Measurements from ENCODE around the gene TP53I3. TPM values are rescaled to one million over a fixed set of nuclear protein-coding genes. Genes with fewer than 3 reads are reported as not detected.

The TP53I3 gene
- total RNA-seq, 3 donors from 2014 or later: 0.45 to 1.1 (median 0.56) TPM

GRCh38 chr2:24082787-24083566 is 1.7 kb downstream of the TP53I3 start:
- Mint-ChIP-seq H3K36me3 (ENCODE audit: insufficient read depth) (peaks cover 2% of the 10 kb centered on the region), H3K27me3 (ENCODE audit: low read depth) (no peaks in the 10 kb centered on the region), H3K9me3 (no peaks in the 10 kb centered on the region), H3K4me3 (peak overlapping the region; percentile 83), H3K4me1 (ENCODE audit: low read depth) (peaks cover 14% of the 10 kb centered on the region)
- ATAC-seq (no peak), DNase-seq (no peak)

GRCh38 chr2:24080701-24081100 is 3.9 kb downstream of the TP53I3 start:
- ATAC-seq: no peak
- H3K9me3 Mint-ChIP-seq: no peaks in the 10 kb centered on the region

GRCh38 chr2:24077879-24078278 is 6.8 kb downstream of the TP53I3 start:
- Mint-ChIP-seq H3K4me1 (ENCODE audit: low read depth) (peaks cover 24% of the 10 kb centered on the region), H3K27me3 (ENCODE audit: low read depth) (no peaks in the 10 kb centered on the region), H3K4me3 (peak overlapping the region; percentile 92), H3K9me3 (no peaks in the 10 kb centered on the region), H3K36me3 (ENCODE audit: insufficient read depth) (peaks cover 15% of the 10 kb centered on the region)
- no peak for DNase-seq
- no peak for ATAC-seq

More at GRCh38 chr2:24080701-24081100, 3.9 kb downstream of the TP53I3 start:
- Mint-ChIP-seq H3K4me1 (ENCODE audit: low read depth) (peaks cover 20% of the 10 kb centered on the region), H3K36me3 (ENCODE audit: insufficient read depth) (peaks cover 2% of the 10 kb centered on the region), H3K4me3 (no peak overlapping the region), H3K27me3 (ENCODE audit: low read depth) (no peaks in the 10 kb centered on the region)
- no peak for DNase-seq

GRCh38 chr2:24077535-24077877 is 7.1 kb downstream of the TP53I3 start:
- no peaks in the 10 kb centered on the region for H3K9me3 Mint-ChIP-seq
- peaks cover 24% of the 10 kb centered on the region for H3K4me1 Mint-ChIP-seq (ENCODE audit: low read depth)
- ATAC-seq: no peak
- no peaks in the 10 kb centered on the region for H3K27me3 Mint-ChIP-seq (ENCODE audit: low read depth)
- peak overlapping the region; percentile 92 for H3K4me3 Mint-ChIP-seq
- DNase-seq: no peak
- peaks cover 16% of the 10 kb centered on the region for H3K36me3 Mint-ChIP-seq (ENCODE audit: insufficient read depth)

GRCh38 chr2:24076849-24077534 is 7.6 kb downstream of the TP53I3 start:
- H3K4me1 Mint-ChIP-seq (ENCODE audit: low read depth): peaks cover 24% of the 10 kb centered on the region
- H3K9me3 Mint-ChIP-seq: no peaks in the 10 kb centered on the region
- H3K36me3 Mint-ChIP-seq (ENCODE audit: insufficient read depth): peaks cover 18% of the 10 kb centered on the region
- peak overlapping the region; percentile 92 for H3K4me3 Mint-ChIP-seq
- DNase-seq (no peak), ATAC-seq (peak; percentile 16 to 23)
- no peaks in the 10 kb centered on the region for H3K27me3 Mint-ChIP-seq (ENCODE audit: low read depth)

GRCh38 chr2:24075915-24076848 is 8.5 kb downstream of the TP53I3 start, which contains the start of gene SF3B6:
Gene SF3B6, minus strand, starts transcription at chr2:24076326. Its CDS starts 97 bp downstream, at chr2:24076229.
- peak within 1 kb of the TSS; percentile 92 for H3K4me3 Mint-ChIP-seq
- ATAC-seq (peak; percentile 90 to 91), DNase-seq (peak; percentile 100)
- H3K27me3 Mint-ChIP-seq (ENCODE audit: low read depth): no peaks in the 10 kb centered on the region
- H3K9me3 Mint-ChIP-seq: no peaks in the 10 kb centered on the region
- H3K4me1 Mint-ChIP-seq (ENCODE audit: low read depth): peaks cover 24% of the 10 kb centered on the region
- H3K36me3 Mint-ChIP-seq (ENCODE audit: insufficient read depth): peaks cover 18% of the 10 kb centered on the region

- H3K4me1 Mint-ChIP-seq (ENCODE audit: low read depth): peaks cover 24% of the 10 kb centered on the region
- no peak for ATAC-seq
- peaks cover 18% of the 10 kb centered on the region for H3K36me3 Mint-ChIP-seq (ENCODE audit: insufficient read depth)
These were observed 9.4 kb downstream of the TP53I3 start for GRCh38 chr2:24075259-24075658.

GRCh38 chr2:24073816-24074215 is 10.8 kb downstream of the TP53I3 start:
- peak overlapping the region; percentile 44 for H3K4me3 Mint-ChIP-seq
- H3K4me1 Mint-ChIP-seq (ENCODE audit: low read depth): peaks cover 24% of the 10 kb centered on the region

More at GRCh38 chr2:24075259-24075658, 9.4 kb downstream of the TP53I3 start:
- Mint-ChIP-seq H3K27me3 (ENCODE audit: low read depth) (no peaks in the 10 kb centered on the region), H3K4me3 (peak overlapping the region; percentile 92), H3K9me3 (no peaks in the 10 kb centered on the region)
- no peak for DNase-seq

GRCh38 chr2:24072259-24072658 is 12.4 kb downstream of the TP53I3 start:
- no peak for DNase-seq

More at GRCh38 chr2:24073816-24074215, 10.8 kb downstream of the TP53I3 start:
- no peak for DNase-seq
- Mint-ChIP-seq H3K27me3 (ENCODE audit: low read depth) (no peaks in the 10 kb centered on the region), H3K9me3 (no peaks in the 10 kb centered on the region), H3K36me3 (ENCODE audit: insufficient read depth) (peaks cover 21% of the 10 kb centered on the region)
- no peak for ATAC-seq

GRCh38 chr2:24065341-24065740 is 19.3 kb downstream of the TP53I3 start:
- H3K4me1 Mint-ChIP-seq (ENCODE audit: low read depth): peaks cover 2% of the 10 kb centered on the region
- no peaks in the 10 kb centered on the region for H3K9me3 Mint-ChIP-seq
- DNase-seq (no peak), ATAC-seq (peak in 1 of 2 donors; percentile 30)
- H3K4me3 Mint-ChIP-seq: no peak overlapping the region
- H3K27me3 Mint-ChIP-seq (ENCODE audit: low read depth): no peaks in the 10 kb centered on the region
- peaks cover 13% of the 10 kb centered on the region for H3K36me3 Mint-ChIP-seq (ENCODE audit: insufficient read depth)

More at GRCh38 chr2:24072259-24072658, 12.4 kb downstream of the TP53I3 start:
- Mint-ChIP-seq H3K27me3 (ENCODE audit: low read depth) (no peaks in the 10 kb centered on the region), H3K4me3 (no peak overlapping the region), H3K36me3 (ENCODE audit: insufficient read depth) (peaks cover 27% of the 10 kb centered on the region), H3K9me3 (no peaks in the 10 kb centered on the region), H3K4me1 (ENCODE audit: low read depth) (peaks cover 18% of the 10 kb centered on the region)
- ATAC-seq: no peak

- ATAC-seq (no peak), DNase-seq (no peak)
- H3K36me3 Mint-ChIP-seq (ENCODE audit: insufficient read depth): no peaks in the 10 kb centered on the region
These were observed 25.9 kb downstream of the TP53I3 start for GRCh38 chr2:24058564-24059271.

GRCh38 chr2:24055750-24056149 is 28.9 kb downstream of the TP53I3 start:
- ATAC-seq (no peak), DNase-seq (no peak)
- Mint-ChIP-seq H3K9me3 (no peaks in the 10 kb centered on the region), H3K27me3 (ENCODE audit: low read depth) (no peaks in the 10 kb centered on the region), H3K4me1 (ENCODE audit: low read depth) (no peaks in the 10 kb centered on the region), H3K36me3 (ENCODE audit: insufficient read depth) (no peaks in the 10 kb centered on the region), H3K4me3 (no peak overlapping the region)

More at GRCh38 chr2:24058564-24059271, 25.9 kb downstream of the TP53I3 start:
- Mint-ChIP-seq H3K27me3 (ENCODE audit: low read depth) (no peaks in the 10 kb centered on the region), H3K4me3 (no peak overlapping the region), H3K9me3 (no peaks in the 10 kb centered on the region), H3K4me1 (ENCODE audit: low read depth) (no peaks in the 10 kb centered on the region)

- no peaks in the 10 kb centered on the region for H3K27me3 Mint-ChIP-seq (ENCODE audit: low read depth)
- no peaks in the 10 kb centered on the region for H3K4me1 Mint-ChIP-seq (ENCODE audit: low read depth)
- no peaks in the 10 kb centered on the region for H3K36me3 Mint-ChIP-seq (ENCODE audit: insufficient read depth)
- no peak overlapping the region for H3K4me3 Mint-ChIP-seq
- no peak for ATAC-seq
- DNase-seq: no peak
- H3K9me3 Mint-ChIP-seq: no peaks in the 10 kb centered on the region
These were observed 30.1 kb downstream of the TP53I3 start for GRCh38 chr2:24054366-24055010.
